Erythroblast (primary cell): ENCODE measurements around the gene HIC1.

Source experiments
- GATA1 ChIP-seq: IDR thresholded peaks from 2 replicates; pipeline ENCODE4 v1.6.1; 2011; ENCODE audit warnings: low read depth, mild to moderate bottlenecking, control low read depth, low read length, moderate library complexity
- POLR2A ChIP-seq: IDR thresholded peaks from 2 replicates; pipeline ENCODE4 v1.6.1; 2011; ENCODE audit warnings: mild to moderate bottlenecking, low read length

DNA sequence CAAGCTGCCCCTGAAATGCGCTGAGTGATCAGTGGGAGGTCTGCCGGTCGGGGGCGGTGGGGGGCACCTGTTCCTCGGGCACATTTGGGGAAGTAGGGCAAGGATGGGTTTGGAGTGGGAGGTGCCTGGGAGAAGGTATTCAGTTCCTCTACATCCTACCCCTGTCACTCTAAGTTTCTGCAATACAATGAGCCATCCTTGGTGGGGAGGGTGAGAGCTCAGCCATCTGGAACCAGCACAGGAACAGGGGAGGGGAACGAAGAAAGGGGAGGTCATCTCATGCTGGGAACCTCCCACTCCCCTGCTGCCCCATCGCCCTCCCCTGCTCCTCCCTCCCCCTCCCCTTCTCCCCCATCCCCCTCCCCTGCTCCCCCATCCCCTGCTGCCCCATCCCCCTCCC lies 20.7 kb upstream of the HIC1 start:
- TF ChIP-seq POLR2A, result no peak
- no peak for TF ChIP-seq GATA1
